OCI-LY3 (cell line): ENCODE results near the gene TMEM135.

Experiments used
- H2AFZ ChIP-seq: fragments of 200-600, 300-600 bp; shearing (Covaris generic); 2 replicates; pipeline ENCODE4 v1.6.0; 2014; ENCODE audit warnings: antibody characterized with exemption, low read depth, low read length
- H3K27ac ChIP-seq: fragments of 200-600, 300-600 bp; sonication (generic); 2 replicates; pipeline ENCODE4 v1.5.1; 2014; ENCODE audit warnings: mild to moderate bottlenecking, low read length, moderate library complexity, mixed read lengths
- H3K27me3 ChIP-seq: fragments of 200-600, 300-600 bp; sonication (generic); 2 replicates; pipeline ENCODE4 v1.6.1; 2014; ENCODE audit warnings: low read depth, low read length, mixed read lengths
- H3K36me3 ChIP-seq: fragments of 200-600, 300-600 bp; sonication (generic); replicated peaks from 2 replicates; pipeline ENCODE3; 2014; ENCODE audit warnings: low read depth, low read length, mixed read lengths
- H3K4me1 ChIP-seq: fragments of 300-600, 200-600 bp; sonication (generic); 2 replicates; pipeline ENCODE4 v1.6.1; 2014; ENCODE audit warnings: low read length, mixed read lengths
- H3K4me2 ChIP-seq: fragments of 200-600, 300-600 bp; sonication (generic); 2 replicates; pipeline ENCODE4 v1.6.1; 2014; ENCODE audit warnings: low read length, mixed read lengths
- H3K4me3 ChIP-seq: fragments of 300-600, 200-600 bp; sonication (generic); 2 replicates; pipeline ENCODE4 v1.5.1; 2014; ENCODE audit warnings: antibody characterized with exemption, mild to moderate bottlenecking, low read length, moderate library complexity
- H3K79me2 ChIP-seq: fragments of 300-600, 200-600 bp; shearing (Covaris generic); 2 replicates; pipeline ENCODE4 v1.6.1; 2014; ENCODE audit warnings: mild to moderate bottlenecking, low read length, mixed read lengths
- H3K9ac ChIP-seq: fragments of 300-600, 200-600 bp; shearing (Covaris generic); 2 replicates; pipeline ENCODE4 v1.6.0; 2014; ENCODE audit warnings: mild to moderate bottlenecking, low read length, moderate library complexity
- H3K9me3 ChIP-seq: fragments of 200-600, 300-600 bp; shearing (Covaris generic); 2 replicates; pipeline ENCODE4 v1.6.1; 2014; ENCODE audit warnings: low read length, mixed read lengths; ENCODE audit not compliant: insufficient read depth
- H4K20me1 ChIP-seq: fragments of 200-600, 300-600 bp; sonication (generic); 2 replicates; pipeline ENCODE4 v1.6.1; 2016; ENCODE audit warnings: low read length, mixed read lengths; ENCODE audit not compliant: insufficient read depth
- CTCF ChIP-seq: fragments of 200-600, 300-600 bp; sonication (generic); IDR thresholded peaks from 2 replicates; pipeline ENCODE4 v1.5.1; 2014; ENCODE audit warnings: antibody characterized with exemption, low read length, low read depth
- EZH2phosphoT487 ChIP-seq: fragments of 200-600 bp; shearing (Covaris generic); IDR thresholded peaks from 2 replicates; pipeline ENCODE4 v1.6.1; 2018; ENCODE audit warnings: antibody characterized with exemption, mixed run types, low read depth

TMEM135 gene

GRCh38 chr11:87036756-87037449, 831 bp upstream of the TMEM135 start:
- Histone ChIP-seq H3K79me2 (peaks cover 40% of the 10 kb centered on the region), H3K4me3 (peak overlapping the region; percentile 88), H3K27ac (peak overlapping the region; percentile 24; the same call in 1 of the 2 replicates), H3K27me3 (0 out of 2 replicates have a peak, but pooled peaks cover 3% of the 10 kb centered on the region), H3K4me1 (peaks cover 21% of the 10 kb centered on the region), H3K9ac (peak overlapping the region; percentile 68), H4K20me1 (peaks cover 7% of the 10 kb centered on the region), H3K9me3 (no peaks in the 10 kb centered on the region), H3K36me3 (peaks cover 6% of the 10 kb centered on the region), H2AFZ (peak overlapping the region; percentile 85), H3K4me2 (peak overlapping the region; percentile 82)
- TF ChIP-seq CTCF (no peak), EZH2phosphoT487 (no peak)

DNA sequence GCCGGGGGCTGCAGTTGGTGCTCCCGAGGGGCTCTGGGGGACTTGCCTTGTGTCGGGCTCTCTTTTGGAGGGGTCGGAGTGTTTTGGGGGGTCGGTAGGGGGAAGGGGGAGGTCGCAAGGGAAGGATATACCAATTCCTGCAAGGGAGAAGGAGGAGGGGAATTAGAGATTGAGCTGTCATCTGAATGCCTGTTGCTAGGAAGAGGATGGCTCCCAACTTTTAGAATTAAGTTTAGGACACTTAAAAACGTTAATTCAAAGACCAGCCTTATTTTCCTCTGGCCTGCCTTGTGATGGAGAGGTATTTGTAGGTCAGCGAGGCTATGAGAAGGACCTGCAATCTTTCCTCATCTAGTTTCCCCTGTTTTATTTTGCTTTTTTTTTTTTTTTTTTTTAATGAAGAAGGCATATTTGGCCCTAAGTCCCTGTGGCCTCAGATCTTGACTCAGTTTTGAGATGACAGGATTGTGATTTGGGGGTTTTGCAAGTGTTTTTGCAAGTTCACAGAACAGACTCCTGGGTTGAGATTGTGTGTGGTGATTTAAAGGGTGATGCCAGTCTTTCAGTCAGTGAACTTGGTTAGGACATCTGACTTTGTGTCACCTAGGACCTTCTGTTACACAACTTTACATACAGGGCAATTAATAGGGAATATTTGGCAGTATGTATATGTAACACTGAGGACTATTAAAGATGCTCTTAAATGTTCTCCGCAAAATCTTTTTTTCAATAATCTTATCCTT, 672 bp downstream of the TMEM135 start:
- Histone ChIP-seq H3K36me3 (peaks cover 10% of the 10 kb centered on the region), H3K4me1 (peaks cover 21% of the 10 kb centered on the region), H3K27me3 (0 out of 2 replicates have a peak, but pooled peaks cover 3% of the 10 kb centered on the region), H3K4me3 (peak overlapping the region; percentile 88), H3K79me2 (peaks cover 46% of the 10 kb centered on the region), H3K9ac (peak overlapping the region; percentile 94), H3K4me2 (peak overlapping the region; percentile 81), H3K9me3 (no peaks in the 10 kb centered on the region), H3K27ac (peak overlapping the region; percentile 60), H2AFZ (peak overlapping the region; percentile 68), H4K20me1 (peaks cover 7% of the 10 kb centered on the region)
- TF ChIP-seq CTCF, result no peak

GRCh38 chr11:87039371-87039770, 1.6 kb downstream of the TMEM135 start:
- H3K4me3 ChIP-seq, result peak overlapping the region; percentile 88
- no peak overlapping the region for H3K27ac ChIP-seq
- H3K79me2 ChIP-seq, result peaks cover 55% of the 10 kb centered on the region

More at GRCh38 chr11:87039371-87039770, 1.6 kb downstream of the TMEM135 start:
- H3K27me3 ChIP-seq, result 0 out of 2 replicates have a peak, but pooled peaks cover 2% of the 10 kb centered on the region
- 0 out of 2 replicates have a peak overlapping the region, but pooled peaks have one; percentile 94 for H3K9ac ChIP-seq
- no peak for TF ChIP-seq CTCF
- TF ChIP-seq EZH2phosphoT487, result no peak
- peaks cover 21% of the 10 kb centered on the region for H3K4me1 ChIP-seq
- peaks cover 7% of the 10 kb centered on the region for H4K20me1 ChIP-seq
- peak overlapping the region; percentile 81 for H3K4me2 ChIP-seq
- no peaks in the 10 kb centered on the region for H3K9me3 ChIP-seq
- H3K36me3 ChIP-seq, result peaks cover 18% of the 10 kb centered on the region
- H2AFZ ChIP-seq, result no peak overlapping the region
